ENCODE data around the gene GPR34. TPM values are rescaled to one million over a fixed set of nuclear protein-coding genes. Genes with fewer than 3 reads are reported as not detected.

The GPR34 gene
- total and polyA plus RNA-seq, 9 of the 15 experiments (the other 6 are each of a cell fraction or from before 2014, with no cell fraction given) = 0.13 TPM; not detected in 8

GRCh38 chrX:41703574-41704029 lies 14.8 kb downstream of the GPR34 start:
- CTCF ChIA-PET (ENCODE audit: low intra/inter-chr PET ratio) = no interaction called here
- no peaks in the 10 kb centered on the region for H3K79me2 ChIP-seq (ENCODE audit: control insufficient read depth, insufficient read depth, low read length)
- in situ Hi-C loops (cut with MboI) = no loop called here
- ATAC-seq = no peak
- POLR2A ChIA-PET = no interaction called here
- intact Hi-C loops (cut with micrococcal nuclease) = no loop called here
- no peak overlapping the region for H3K4me2 ChIP-seq (ENCODE audit: insufficient read depth, low read length)
- no peak for DNase-seq (ENCODE audit: extremely low read depth in 1 of 4, low spot score in 3 of 4)
- TF ChIP-seq SETDB1 (IDR thresholded peaks at IDR 0.05; ENCODE audit: low read length) (no peak), ZNF609 (CRISPR knock-in tag; IDR thresholded peaks at IDR 0.05; ENCODE audit: borderline replicate concordance) (no peak), BHLHE40 (IDR thresholded peaks at IDR 0.05; ENCODE audit: low read length) (no peak), GABPA (tag; conservative IDR thresholded peaks at IDR 0.05; ENCODE audit: low read depth) (no peak), GTF3C2 (IDR thresholded peaks at IDR 0.05; ENCODE audit: borderline replicate concordance, extremely low read depth, insufficient read length) (no peak), ZNF384 (IDR thresholded peaks at IDR 0.05; ENCODE audit: low read depth, low read length) (no peak), KLF1 (tag; IDR thresholded peaks at IDR 0.05) (no peak), NR4A1 (CRISPR knock-in tag; IDR thresholded peaks at IDR 0.05) (no peak), NR4A1 (tag; IDR thresholded peaks at IDR 0.05) (no peak), ZNF766 (CRISPR knock-in tag; conservative IDR thresholded peaks at IDR 0.05) (no peak), MAFF (IDR thresholded peaks at IDR 0.05; ENCODE audit: low read length) (no peak)
- H3K27ac ChIP-seq (ENCODE audit: extremely low read depth, low read depth, low read length) = no peak overlapping the region
- no peaks in the 10 kb centered on the region for H4K20me1 ChIP-seq (replicated peaks; ENCODE audit: control insufficient read depth, insufficient read depth, low read length)
- H2AFZ ChIP-seq (ENCODE audit: low read depth, low read length) = no peak overlapping the region
- no peaks in the 10 kb centered on the region for H3K9me1 ChIP-seq (ENCODE audit: control insufficient read depth, insufficient read depth, low read length)
- no peak for FAIRE-seq
- no peak overlapping the region for H3K4me3 ChIP-seq
- no TSS peak for BruUV-seq (replicated peaks)
- no peaks in the 10 kb centered on the region for H3K36me3 ChIP-seq (ENCODE audit: control insufficient read depth, insufficient read depth, low read length)
- H3K9me3 ChIP-seq (replicated peaks; ENCODE audit: control insufficient read depth, insufficient read depth, low read depth, low read length) = no peaks in the 10 kb centered on the region
- no peaks in the 10 kb centered on the region for H3K4me1 ChIP-seq (replicated peaks in 1 of 2; ENCODE audit: control insufficient read depth in 2 of 2, insufficient read depth in 2 of 2, low read length in 2 of 2)
- no peaks in the 10 kb centered on the region for H3K27me3 ChIP-seq (ENCODE audit: control insufficient read depth in 2 of 2, insufficient read depth in 2 of 2, low read length in 2 of 2)
- no peak overlapping the region for H3K9ac ChIP-seq (ENCODE audit: insufficient read depth in 1 of 2, low read depth in 2 of 2, low read length in 2 of 2)

Measured in K562 (cell line).